Measurements from ENCODE around the gene RGS9.
A peak's percentile ranks its signal among the peaks of the same experiment; 100 is the strongest.
"Not testable (repeated sequence)": the region's sequence is repeated elsewhere in the genome, so short reads cannot be mapped to it uniquely, and the experiment has no call there.

RGS9 gene

DNA sequence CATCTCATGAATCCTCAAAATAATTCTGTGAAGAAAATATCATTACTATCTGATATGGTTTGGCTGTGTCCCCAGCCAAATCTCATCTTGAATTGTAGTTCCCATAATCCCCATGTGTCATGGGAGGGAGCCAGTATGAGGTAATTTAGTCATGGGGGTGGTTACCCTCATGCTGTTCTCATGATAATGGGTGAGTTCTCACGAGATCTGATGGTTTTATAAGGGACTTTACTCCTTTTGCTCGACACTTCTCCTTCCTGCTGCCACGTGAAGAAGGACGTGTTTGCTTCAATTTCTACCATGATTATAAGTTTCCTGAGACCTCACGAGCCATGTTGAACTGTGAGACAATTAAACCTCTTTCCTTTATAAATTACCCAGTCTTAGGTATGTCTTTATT, 20.7 kb upstream of the RGS9 start:
- DNase-seq, result not testable (repeated sequence)

DNA sequence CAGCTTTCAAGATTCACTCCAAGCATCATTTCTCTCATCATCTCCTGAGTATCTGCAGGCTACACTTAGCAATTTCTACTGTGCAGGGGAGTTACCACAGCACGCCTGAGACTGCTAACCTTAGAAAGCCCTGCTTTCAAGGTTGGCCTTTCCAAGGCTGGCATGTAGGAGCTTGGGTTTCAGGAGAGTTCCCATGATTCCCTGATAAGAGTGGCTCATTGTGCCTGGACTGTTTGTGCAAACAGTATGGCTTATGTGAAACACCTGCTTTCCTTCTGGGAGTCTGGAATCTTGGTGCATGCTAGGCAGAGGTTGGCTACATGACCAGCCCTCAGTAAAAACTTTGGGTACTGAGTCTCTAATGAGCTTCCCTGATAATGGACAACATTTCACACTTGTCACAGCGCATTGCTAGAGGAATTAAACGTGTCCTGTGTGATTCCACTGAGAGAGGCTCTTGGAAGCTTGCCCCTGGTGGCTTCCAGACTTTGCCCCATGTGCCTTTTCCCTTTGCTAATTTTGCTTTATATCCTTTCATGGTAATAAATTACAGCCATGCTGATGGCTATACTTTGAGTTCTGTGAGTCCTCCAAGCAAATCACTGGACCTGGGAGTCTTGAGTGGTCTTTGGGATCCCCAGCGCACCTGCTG, 19.7 kb upstream of the RGS9 start:
- DNase-seq, result no peak

DNA sequence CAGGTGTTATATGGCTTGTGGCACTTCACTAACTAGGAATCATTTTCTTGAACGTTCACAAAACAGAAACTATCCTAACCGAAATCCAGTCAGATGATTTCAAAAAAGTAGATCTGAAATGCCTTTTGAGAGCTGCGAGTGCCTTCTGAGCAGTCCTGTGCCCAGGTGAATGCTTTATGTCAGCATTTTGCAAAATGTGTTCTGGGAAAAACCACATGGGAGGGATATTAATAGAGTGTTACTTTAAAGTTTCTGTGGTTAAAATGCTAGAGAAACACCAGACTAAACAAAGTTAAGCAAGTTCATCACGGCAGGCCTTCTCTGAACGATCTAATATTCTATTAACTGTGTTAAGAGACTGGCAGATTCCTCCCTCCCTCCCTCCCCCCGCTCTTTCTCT, 15.8 kb upstream of the RGS9 start:
- no peak for DNase-seq

DNA sequence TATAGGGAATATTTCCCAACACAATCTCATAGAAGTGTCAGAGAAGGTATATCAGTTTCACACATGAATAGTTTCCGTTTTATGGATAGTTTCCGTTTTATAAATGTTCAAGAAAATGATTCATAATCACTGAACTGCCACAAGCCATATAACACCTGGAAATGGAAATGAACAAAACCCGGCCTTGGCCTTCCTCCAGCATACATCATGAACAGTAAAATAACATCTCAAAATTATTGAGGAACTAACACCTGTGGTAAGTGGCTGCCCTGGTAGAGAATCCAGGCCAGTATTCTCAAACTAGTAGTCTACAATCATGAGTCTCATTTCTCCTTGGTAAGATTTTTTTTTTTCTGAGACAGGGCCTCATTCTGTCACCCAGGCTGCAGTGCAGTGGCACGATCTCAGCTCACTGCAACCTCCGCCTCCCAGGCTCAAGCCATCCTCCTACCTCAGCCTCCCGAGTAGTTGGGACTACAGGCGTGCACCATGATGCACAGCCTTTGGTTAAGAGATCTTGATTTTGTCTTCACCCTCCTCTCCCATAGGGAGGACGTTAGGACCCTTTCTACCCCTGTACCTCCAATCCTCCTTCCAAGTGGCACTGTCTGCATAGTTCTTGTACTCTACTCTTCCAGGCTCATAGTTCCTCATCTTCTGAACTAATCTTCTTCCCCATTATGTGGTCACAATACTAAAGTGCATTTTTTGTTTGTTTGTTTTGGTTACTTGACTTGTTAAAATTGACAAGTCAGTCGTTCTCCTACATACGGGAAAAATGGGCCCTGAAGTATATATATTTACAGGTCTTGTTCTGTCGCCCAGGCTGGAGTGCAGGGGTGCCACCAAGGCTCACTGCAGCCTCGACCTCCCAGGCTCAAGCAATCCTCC, 15.0 kb upstream of the RGS9 start:
- DNase-seq, result no peak

DNA sequence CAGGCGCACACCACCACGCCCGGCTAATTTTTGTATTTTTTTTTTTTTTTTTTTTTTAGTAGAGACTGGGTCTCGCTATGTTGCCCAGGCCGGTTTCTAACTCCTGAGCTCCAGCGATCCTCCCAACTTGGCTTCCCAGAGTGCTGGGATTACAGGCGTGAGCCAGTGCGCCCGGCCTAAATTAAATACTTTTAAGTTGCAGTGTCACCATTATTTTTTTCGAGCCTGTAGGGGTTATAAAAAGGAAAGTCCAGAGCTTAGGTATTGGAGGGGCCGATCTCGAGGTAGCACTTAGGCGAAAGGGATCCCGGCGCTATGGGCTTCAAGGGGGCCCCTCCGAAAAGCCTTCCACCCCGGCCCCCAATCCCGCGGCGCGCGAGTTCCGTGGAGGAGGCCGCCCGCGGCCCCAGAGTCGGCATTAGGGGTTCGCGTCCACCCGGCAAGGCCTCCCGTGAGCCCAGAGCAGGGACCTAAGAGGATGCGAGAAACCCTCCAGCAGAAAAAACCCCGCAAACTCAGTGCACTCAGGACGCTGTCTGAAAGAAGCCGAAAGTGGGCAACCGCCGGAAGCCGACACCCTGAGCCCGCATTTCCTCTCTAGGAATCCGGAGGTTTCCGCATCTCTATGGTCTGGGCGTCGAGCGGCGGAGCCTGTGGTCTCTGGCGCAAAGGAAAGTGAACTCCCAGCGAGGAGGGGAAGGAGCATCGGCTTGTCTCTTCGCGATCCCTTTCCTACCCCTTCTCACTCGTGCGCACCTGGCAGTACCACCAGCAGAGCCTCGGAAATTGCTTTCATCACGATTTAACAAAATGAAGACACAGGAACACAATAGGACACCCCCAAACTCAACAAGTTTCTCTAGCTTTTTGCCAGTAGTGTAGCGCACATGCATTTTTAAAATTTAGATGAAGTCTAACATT, 14.1 kb upstream of the RGS9 start:
- DNase-seq, result peak; percentile 70 to 75

DNA sequence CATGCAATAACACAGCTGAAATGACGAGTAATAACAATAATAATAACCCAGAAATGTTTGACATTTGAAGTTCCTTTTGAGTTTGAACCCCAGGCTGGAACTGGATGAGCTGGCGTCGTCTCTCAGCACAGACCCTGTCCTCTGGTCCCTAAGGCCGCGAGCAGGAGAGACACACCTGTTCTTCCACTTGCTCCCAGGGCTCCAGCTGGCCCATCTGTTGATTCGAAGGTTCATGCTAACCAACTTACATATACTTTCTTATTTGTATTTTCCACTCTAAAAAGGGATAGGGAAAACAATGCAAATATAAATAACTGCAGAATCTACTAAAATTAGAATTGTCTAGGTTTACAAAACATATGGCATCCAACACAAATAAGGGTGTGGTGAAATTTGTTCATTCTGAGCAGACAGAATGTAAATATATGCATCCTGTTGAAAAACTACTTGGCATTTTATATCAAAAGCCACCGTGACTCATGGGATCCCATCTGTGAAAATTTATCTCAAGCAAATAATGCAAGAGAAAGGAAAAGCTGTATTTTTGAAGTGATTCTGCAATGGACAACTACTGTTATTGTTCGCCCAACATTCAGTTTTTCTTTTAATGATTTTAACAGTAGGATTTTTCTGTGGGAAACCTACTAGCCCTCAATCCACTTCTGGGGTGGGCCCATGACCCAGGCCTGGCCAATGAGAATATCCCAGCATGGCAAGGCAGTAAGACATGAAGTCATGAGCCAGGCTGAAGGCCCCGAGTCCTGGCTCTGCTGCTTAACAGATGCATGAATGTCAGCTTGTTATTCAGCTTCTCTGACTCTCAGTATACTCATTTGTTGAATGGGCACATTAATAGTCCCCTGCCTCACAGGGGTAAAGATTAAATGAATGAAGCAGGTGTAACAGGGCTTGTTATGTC, 13.2 kb upstream of the RGS9 start:
- DNase-seq, result no peak

DNA sequence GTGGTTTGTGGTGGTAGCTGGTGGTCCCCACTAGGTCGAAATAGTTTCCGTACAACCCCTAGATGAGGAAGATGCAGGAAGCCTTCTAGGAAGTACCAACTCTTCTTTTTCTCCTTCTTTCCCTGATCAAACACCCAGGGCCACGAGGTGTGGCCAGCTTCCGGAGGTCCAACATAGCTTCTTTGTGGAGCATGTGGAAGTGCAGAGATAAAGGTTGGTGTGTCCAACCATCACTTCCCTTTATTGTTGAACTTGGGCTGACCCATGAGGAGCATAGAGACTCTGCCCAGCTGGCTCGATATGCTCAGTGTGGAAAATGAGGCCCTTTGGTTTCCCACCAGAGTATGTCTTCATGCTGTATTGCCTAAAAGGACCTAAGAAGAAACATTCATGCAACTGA, 6.3 kb upstream of the RGS9 start:
- DNase-seq, result no peak

DNA sequence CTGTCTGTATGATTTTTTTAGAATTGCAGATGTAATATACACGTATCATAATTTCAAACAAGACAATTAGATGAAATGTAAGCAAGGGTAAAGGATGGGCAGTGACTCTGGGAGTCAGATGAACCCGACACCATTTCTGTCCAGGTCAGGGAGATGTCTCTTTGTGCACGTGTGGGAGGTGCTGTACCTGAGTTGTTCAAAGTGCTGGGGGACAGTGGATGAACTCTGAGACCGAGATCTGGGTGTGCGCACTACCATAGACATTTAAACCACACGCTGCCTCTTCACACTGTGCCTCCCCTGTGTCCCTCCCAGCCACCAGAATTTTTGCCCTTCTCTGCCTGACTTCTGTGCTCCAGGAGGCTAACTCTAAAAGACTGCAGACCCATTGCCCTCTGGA, 5.9 kb upstream of the RGS9 start:
- no peak for DNase-seq

DNA sequence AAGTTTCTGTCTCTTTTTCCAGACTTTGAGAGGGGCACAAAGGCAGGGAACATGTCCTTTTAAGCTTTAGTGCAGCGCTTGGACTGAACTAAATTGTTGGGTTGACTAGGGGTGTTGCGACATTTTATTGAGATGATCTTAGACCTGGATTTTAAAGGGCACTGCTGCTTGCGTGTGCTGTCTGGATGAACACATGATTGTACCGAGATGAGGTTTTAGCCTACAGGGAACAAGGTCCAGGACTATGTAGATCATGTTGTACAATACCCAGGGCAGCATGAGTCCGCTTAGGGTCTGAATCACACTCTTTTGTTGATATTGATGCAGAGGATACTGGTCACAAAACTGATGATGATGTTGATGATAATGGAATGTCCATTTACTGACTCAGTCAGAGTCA, 5.2 kb upstream of the RGS9 start:
- no peak for DNase-seq

DNA sequence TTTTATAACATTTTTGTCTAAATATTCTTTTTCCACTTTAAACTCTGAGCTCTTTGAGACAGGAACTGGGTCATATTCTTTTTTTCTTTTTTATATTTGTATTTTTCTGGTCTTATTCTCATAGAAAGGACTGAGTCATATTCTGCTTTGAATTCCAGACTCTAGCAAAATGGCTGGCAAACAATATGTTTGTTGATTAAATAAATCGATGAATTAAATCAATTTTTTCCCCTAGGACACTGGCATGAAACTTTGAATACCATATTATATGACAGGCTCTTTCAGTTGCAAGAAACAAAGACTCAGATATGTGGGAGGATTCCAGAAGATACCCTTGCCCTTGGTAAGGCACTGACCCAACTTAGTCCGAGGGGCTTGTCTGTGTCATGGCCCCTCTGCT, 3.1 kb upstream of the RGS9 start:
- no peak for DNase-seq

DNA sequence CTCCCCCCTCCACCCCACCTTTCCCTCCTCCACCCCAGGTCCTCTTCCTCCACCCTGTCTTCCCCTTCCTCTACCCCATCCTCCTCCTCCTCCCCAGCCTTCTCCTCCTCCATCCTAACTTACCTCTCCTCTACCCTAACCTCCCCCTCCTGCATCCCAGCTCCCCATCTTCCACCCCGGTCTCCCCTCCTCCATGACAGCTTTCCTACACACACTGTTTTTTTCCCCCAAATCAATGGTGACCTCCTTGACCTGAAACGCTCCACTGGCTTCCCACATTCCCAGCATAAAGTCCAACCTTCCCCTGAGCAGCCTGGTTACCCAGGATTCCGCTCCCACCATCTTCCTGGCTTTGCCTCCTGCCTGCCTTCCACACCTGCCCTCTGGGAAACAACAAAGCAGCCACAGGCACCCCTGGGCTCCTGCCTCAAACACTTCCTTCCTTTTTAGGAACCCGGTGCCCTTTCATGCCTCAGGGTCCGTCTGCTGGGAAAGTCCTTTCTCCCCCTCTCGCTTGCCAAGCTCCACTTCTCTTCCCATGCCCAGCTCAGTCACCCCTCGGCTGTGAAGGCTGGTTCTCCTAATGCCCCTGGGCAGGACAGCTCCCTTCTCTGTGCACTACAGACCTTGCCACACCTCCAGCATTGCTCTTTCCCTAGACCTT, 2.1 kb downstream of the RGS9 start:
- DNase-seq, result no peak

DNA sequence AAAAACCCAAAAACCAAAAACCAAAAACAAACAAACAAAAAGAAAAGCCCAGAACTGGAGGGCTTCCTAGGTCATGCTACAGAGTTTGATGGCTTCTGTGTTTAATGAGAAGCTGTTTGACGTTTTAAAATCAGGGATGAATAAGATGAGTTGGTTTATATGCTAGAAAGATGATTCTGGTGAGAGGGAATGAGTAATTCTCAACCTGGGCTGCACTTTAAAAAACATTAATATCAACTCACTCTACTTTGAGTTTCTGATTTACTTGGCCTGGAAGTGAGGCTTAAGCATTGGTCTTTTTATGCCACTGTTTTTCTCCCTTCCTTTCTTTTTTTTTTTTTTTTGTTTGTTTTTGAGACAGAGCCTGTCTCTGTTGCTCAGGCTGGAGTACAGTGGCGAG, 5.1 kb downstream of the RGS9 start:
- DNase-seq, result no peak

DNA sequence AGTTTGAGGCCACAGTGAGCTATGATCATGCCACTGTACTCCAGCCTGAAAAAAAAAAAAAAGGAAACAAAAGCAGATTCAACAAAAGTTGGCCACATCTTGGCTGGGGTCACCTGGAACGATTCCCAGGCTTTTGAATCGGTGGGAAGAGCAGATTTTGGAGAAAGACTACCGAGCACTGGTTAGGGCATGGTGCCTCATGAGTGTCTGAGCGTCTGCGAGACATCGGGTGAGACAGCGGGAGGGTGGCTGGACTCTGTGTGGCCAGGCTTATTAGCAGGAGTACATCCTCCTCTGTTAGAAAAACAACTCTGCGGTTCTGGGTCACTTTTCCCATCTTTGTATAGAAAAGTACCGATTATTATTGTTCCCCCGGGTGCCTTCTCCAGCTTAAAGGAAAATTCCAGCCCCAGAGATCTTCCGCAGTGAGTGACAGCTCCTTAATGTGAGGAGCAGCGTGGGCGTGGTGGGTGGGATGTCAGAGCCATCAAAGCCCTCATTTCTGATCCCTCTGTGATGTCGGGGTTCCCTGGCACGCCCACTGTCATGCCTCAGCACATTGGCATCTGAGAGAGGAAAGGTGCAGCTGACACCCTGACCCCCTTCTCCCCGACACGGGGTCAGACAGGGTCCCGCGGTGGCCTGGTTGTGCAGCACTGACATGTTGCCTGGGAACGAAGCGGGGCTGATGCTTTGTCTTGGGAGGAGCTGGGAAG, 6.9 kb downstream of the RGS9 start:
- DNase-seq, result no peak

DNA sequence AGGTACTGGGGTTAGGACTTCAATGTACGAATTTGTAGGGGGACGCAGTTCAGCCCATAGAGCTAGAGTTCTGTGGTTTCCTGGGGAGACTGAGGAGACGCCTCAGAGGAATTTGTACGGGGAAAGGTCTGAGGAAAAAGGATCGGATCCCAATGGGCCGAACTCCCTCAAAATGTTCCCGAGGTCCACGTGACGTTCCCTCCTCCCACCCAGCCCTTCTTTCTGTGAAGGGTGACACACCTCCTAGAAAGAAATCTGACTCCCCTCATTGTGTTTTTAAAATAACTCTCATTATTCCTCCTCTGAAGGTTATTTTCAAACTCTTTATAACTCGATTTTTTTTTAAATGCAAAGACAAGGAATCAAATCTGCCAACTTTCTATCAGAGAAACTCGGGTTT, 8.6 kb downstream of the RGS9 start:
- DNase-seq, result no peak

DNA sequence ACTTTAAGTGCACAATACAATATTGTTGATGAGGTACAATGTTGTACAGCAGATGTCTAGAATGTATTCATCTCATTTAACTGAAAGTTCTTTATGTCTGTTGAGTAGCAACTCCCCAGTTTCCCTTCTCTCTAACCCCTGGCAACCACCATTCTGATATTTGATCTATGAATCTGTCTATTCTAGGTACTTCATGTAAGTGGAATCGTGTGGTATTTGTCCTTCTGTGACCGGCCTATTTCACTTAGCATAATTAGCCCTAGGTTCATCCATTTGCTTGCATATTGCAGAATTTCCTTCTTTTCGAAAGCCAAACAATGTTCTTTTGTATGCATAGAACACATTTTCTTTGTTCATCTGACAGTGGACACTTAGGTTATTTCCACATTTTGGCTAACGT, 10.8 kb downstream of the RGS9 start:
- no peak for DNase-seq

DNA sequence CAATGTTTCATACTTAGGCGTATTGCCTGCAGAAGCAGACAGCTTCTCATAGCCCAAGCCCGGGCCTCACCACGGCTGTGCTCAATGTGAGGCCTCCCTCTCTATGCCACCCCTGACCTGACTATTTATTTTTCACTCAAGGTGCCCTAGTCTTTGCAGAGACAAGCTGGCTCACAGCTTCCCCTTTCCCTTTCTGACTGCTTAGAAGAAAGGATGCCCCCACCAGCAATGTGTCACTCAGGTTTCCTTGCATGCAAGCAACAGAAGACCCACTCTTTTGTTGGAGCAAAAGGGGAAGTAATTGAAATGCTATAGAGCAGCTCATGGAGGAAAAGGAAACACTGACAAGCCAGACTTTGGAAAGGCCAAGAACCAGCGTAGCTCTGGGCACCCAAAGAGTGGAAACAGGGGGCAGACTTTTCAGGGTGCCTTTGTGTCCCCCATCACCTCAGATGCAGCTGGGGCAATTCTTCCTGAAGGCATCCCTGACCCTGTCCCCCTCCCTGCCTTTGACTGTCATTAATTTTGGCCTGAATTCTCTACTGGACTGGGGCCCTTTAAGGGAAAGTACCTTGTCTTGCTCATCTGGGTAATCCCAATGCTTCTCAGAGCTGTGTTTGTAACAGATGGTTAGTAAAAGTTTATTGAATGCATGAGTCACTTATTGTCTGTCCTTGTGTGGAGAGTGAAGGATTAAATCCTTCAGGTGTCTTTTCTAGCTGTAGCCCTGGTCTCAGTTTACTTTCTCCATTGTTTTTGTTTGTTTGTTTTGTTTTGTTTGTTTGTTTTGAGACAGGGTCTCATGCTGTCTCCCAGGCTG, 17.8 kb downstream of the RGS9 start:
- no peak for DNase-seq

DNA sequence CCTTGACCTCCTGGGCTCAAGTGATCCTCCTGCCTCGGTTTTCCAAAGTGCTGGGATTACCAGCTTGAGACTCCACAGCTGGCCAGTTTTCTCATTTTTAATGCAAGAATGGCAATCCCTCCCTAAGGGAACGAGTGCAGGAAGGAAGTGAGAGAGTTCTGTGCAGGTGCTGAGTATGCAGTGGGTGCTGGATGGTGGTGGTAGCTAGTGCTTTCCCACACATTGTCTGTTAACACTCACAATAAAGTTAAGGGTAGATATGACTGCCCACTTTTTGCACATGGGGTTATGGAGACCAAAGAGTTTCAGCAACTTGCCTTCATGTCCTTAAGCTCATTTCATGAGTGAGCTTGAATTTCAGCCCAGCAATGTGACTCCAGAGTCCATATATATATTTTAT, 18.5 kb downstream of the RGS9 start:
- DNase-seq, result no peak

DNA sequence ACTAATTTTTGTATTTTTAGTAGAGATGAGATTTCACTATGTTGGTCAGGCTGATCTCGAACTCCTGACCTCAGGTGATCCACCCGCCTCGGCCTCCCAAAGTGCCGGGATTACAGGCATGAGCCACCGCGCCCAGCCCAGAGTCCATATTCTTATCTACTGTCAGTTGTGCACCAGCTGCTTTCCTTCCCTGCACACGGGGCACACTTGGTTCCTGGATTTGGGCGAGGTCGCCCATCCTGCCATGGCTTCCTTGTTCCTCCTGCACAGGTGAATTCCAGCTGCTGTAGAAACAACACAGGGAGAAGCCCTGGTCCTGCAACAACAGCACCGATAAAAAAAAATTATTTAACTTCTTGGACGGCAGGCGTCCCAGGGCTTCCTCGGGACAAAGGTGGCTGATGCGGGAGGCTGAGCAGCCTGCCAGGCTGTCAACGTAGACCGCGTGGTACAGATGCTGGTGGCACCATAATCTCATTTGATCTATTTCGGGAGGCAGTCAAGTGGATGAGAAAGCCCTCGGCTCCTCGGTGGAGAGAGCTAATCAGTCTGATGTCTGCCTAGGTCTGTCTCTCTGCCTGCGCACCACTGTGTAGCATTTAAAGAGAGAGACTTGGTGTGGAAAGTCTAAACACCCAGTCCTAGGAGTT, 19.1 kb downstream of the RGS9 start:
- no peak for DNase-seq

DNA sequence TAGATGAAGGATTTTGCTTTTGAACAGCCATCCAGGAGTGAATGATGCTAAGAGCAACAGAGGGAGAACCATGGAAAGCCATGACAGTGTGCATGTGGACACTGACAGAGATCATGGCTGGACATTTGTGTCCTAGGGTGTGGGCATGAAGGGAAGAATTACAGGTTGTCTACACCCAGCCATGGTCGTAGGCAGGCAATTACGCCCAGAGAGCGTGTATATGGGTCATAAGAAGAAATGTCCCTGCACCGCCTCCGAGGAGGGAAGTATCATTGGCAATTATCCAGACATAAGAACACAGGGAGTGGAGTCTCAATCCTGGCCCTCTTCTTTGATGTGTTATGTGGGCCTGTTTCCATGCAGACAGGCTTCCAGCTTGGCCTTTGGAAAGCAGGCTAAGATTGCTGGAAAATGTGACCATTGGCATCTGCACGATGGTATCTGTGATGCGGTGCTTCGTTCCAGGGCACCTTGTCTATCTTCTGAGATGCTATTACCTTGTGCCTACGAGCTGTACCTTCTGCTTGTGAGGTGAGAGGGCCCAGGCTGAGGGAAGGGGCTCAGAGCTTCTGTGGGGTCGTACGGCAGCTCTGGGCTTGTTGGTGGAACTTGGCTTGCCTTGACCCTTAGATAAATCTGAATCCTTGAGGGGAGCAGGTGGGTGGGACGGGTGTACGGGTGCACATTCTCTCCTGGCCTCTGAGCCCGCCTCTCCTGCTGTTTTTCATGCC, 19.8 kb downstream of the RGS9 start:
- DNase-seq, result no peak

Data from hippocampal formation (tissue), 2 donors.